Endodermal cell (in vitro differentiated cells): ENCODE data around the gene FADS2. TPM values are rescaled to one million over a fixed set of nuclear protein-coding genes. Genes with fewer than 3 reads are reported as not detected.

Experiments
- DNase-seq: peaks from one replicate; pipeline ENCODE4 v3.0.0-alpha.2; 2017
- H3K27ac ChIP-seq: 2 replicates; pipeline ENCODE4 v1.5.1; 2013; ENCODE audit warnings: mild to moderate bottlenecking, low read depth, low read length, moderate library complexity
- H3K27me3 ChIP-seq: 2 replicates; pipeline ENCODE4 v1.6.1; 2013; ENCODE audit warnings: mild to moderate bottlenecking, low read length, moderate library complexity; ENCODE audit not compliant: insufficient read depth, control insufficient read depth, poor library complexity, severe bottlenecking
- H3K36me3 ChIP-seq: 2 replicates; pipeline ENCODE4 v1.7.0; 2013; ENCODE audit warnings: mild to moderate bottlenecking, low read length, moderate library complexity; ENCODE audit not compliant: control insufficient read depth, insufficient read depth
- H3K4me1 ChIP-seq: one replicate; pipeline ENCODE4 v1.7.0; 2013; ENCODE audit warnings: low read length; ENCODE audit not compliant: control insufficient read depth, insufficient read depth
- H3K4me3 ChIP-seq: 2 replicates; pipeline ENCODE4 v1.5.1; 2013; ENCODE audit warnings: mild to moderate bottlenecking, low read length, moderate library complexity
- H3K9ac ChIP-seq: 2 replicates; pipeline ENCODE4 v1.6.1; 2013; ENCODE audit warnings: mild to moderate bottlenecking, low read length, moderate library complexity; ENCODE audit not compliant: poor library complexity, severe bottlenecking; ENCODE audit errors: extremely low read depth
- H3K9me3 ChIP-seq: 2 replicates; pipeline ENCODE4 v1.6.1; 2013; ENCODE audit warnings: mild to moderate bottlenecking, low read length, moderate library complexity; ENCODE audit not compliant: control insufficient read depth
- H3K27ac Mint-ChIP-seq: 2 replicates; pipeline ENCODE4 v1.8.0; 2020; ENCODE audit warnings: mixed read lengths
- H3K27me3 Mint-ChIP-seq: 2 replicates; pipeline ENCODE4 v1.8.0; 2021; ENCODE audit warnings: mild to moderate bottlenecking, mixed read lengths; ENCODE audit not compliant: insufficient read depth
- H3K36me3 Mint-ChIP-seq: 2 replicates; pipeline ENCODE4 v1.8.0; 2020; ENCODE audit warnings: low read depth, mixed read lengths
- H3K4me1 Mint-ChIP-seq: 2 replicates; pipeline ENCODE4 v1.8.0; 2020; ENCODE audit warnings: mixed read lengths
- H3K4me3 Mint-ChIP-seq: 2 replicates; pipeline ENCODE4 v1.8.0; 2020; ENCODE audit warnings: mild to moderate bottlenecking, moderate library complexity, mixed read lengths
- H3K9me3 Mint-ChIP-seq: 2 replicates; pipeline ENCODE4 v1.8.0; 2020; ENCODE audit warnings: mild to moderate bottlenecking, mixed read lengths
- CTCF ChIP-seq: fragments of 200-600 bp; sonication (generic); conservative IDR thresholded peaks from 2 replicates; pipeline ENCODE4 v1.5.0; 2021; ENCODE audit warnings: antibody characterized with exemption, mild to moderate bottlenecking
- WGBS, 2 experiments: methylation state at CpG; one replicate each; pipeline versions ENCODE4 v1.1.5 to v1.1.7; 2013; ENCODE audit warnings: missing lambda C conversion rate in 2 of 2, mixed read lengths in 1 of 2; ENCODE audit not compliant: insufficient coverage in 1 of 2, insufficient read length in 1 of 2; 5-methylcytosine and 5-hydroxymethylcytosine counted together
- total RNA-seq, 2 donors: library from RNA; stranded (reverse); fragmentation: NEBNext Ultra II Directional in 1 of 2; extraction: Animal tissue kit (Norgen Biotek cat#: 25700) in 1 of 2; gene quantifications; 2 replicates in 1 of 2; 3 replicates in 1 of 2; pipeline ENCODE4 v1.2.1, GENCODE V29; 2021

FADS2 gene
- total RNA-seq, 2 donors from 2014 or later = 344 to 381 TPM

- no peak for DNase-seq
- H3K36me3 ChIP-seq = no peaks in the 10 kb centered on the region
- Mint-ChIP-seq H3K9me3 (peaks cover 4% of the 10 kb centered on the region), H3K27me3 (peaks cover 8% of the 10 kb centered on the region), H3K36me3 (peaks cover 6% of the 10 kb centered on the region), H3K4me3 (peak overlapping the region; percentile 63), H3K4me1 (no peaks in the 10 kb centered on the region), H3K27ac (no peak overlapping the region)
- H3K9me3 ChIP-seq = no peaks in the 10 kb centered on the region
- no peaks in the 10 kb centered on the region for H3K4me1 ChIP-seq
- peaks cover 21% of the 10 kb centered on the region for H3K27me3 ChIP-seq
- H3K9ac ChIP-seq = no peak overlapping the region
- H3K27ac ChIP-seq = no peak overlapping the region
- peak overlapping the region; percentile 64 for H3K4me3 ChIP-seq
- 48% methylated on average over 5 to 12 of the region's 12 CpGs for WGBS, 2 experiments
- no peak for TF ChIP-seq CTCF
Observed at GRCh38 chr11:61892085-61892370, 63.9 kb downstream of the FADS2 start.

GRCh38 chr11:61893981-61894380 lies 65.9 kb downstream of the FADS2 start:
- no peaks in the 10 kb centered on the region for H3K4me1 ChIP-seq
- H3K9ac ChIP-seq = no peak overlapping the region
- H3K4me3 ChIP-seq = no peak overlapping the region
- no peaks in the 10 kb centered on the region for H3K9me3 ChIP-seq
- H3K36me3 ChIP-seq = no peaks in the 10 kb centered on the region
- no peak for TF ChIP-seq CTCF
- H3K27ac ChIP-seq = no peak overlapping the region
- no peak overlapping the region for H3K4me3 Mint-ChIP-seq
- 87 to 92% methylated on average over 5 of the region's 5 CpGs for WGBS, 2 experiments
- no peak for DNase-seq
- no peak overlapping the region for H3K27ac Mint-ChIP-seq
- no peaks in the 10 kb centered on the region for H3K36me3 Mint-ChIP-seq
- peaks cover 8% of the 10 kb centered on the region for H3K27me3 Mint-ChIP-seq
- no peaks in the 10 kb centered on the region for H3K9me3 Mint-ChIP-seq
- H3K4me1 Mint-ChIP-seq = no peaks in the 10 kb centered on the region
- H3K27me3 ChIP-seq = peaks cover 21% of the 10 kb centered on the region

- Histone ChIP-seq H3K36me3 (no peaks in the 10 kb centered on the region), H3K9me3 (no peaks in the 10 kb centered on the region), H3K9ac (no peak overlapping the region), H3K27me3 (peaks cover 17% of the 10 kb centered on the region), H3K4me1 (no peaks in the 10 kb centered on the region), H3K4me3 (no peak overlapping the region), H3K27ac (no peak overlapping the region)
- Mint-ChIP-seq H3K27me3 (peaks cover 8% of the 10 kb centered on the region), H3K36me3 (no peaks in the 10 kb centered on the region), H3K4me3 (no peak overlapping the region), H3K9me3 (no peaks in the 10 kb centered on the region), H3K4me1 (no peaks in the 10 kb centered on the region), H3K27ac (no peak overlapping the region)
- 84 to 93% methylated on average over 11 to 14 of the region's 17 CpGs for WGBS, 2 experiments
- TF ChIP-seq CTCF = no peak
- no peak for DNase-seq
Observed at GRCh38 chr11:61895046-61895717, 67.1 kb downstream of the FADS2 start.
